K562 (cell line): ENCODE results near the gene ADD2. TPM values are rescaled to one million over a fixed set of nuclear protein-coding genes. Genes with fewer than 3 reads are reported as not detected.
"Not testable (repeated sequence)": the region's sequence is repeated elsewhere in the genome, so short reads cannot be mapped to it uniquely, and the experiment has no call there.

ENCODE experiments used
- ATAC-seq: fragments of 200-7000 bp; cut with Tn5 transposase; 3 replicates; pipeline ENCODE4 v1.9.1; 2020; ENCODE audit warnings: moderate library complexity
- BruUV-seq: library from RNA; stranded (reverse); fragments of 400-500 nt; replicated peaks from 2 replicates; lab custom pipeline; 2021; lab: Mats Ljungman, UMichigan
- CTCF ChIA-PET: fragments of 300-600 bp; formaldehyde crosslinking; extraction: SDS; loops from one replicate; lab custom pipeline; 2021; ENCODE audit warnings: low intra/inter-chr PET ratio; lab: Yijun Ruan, JAX
- POLR2A ChIA-PET: fragments of 300-600, 350-650 bp; sonication (Branson Sonifier 250); formaldehyde crosslinking; extraction: SDS; loops from one replicate; lab custom pipeline; 2021; ENCODE audit warnings: antibody characterized with exemption, inconsistent platforms; lab: Yijun Ruan, JAX
- DNase-seq, 4 experiments: peaks; one replicate each; pipeline versions ENCODE4 v3.0.0 to v3.0.0-alpha.2; 2011 to 2018; ENCODE audit warnings: low spot score in 3 of 4, mixed read lengths in 3 of 4; ENCODE audit errors: extremely low read depth in 1 of 4
- FAIRE-seq: peaks from 2 replicates; lab custom pipeline; 2011; peaks lifted over from hg19 to GRCh38; lab: Jason Lieb, UNC
- H2AFZ ChIP-seq: 2 replicates; pipeline ENCODE4 v1.6.0; 2011; ENCODE audit warnings: low read depth, low read length, control low read depth, inconsistent platforms
- H3K27ac ChIP-seq: fragments of 200-600 bp; 3 replicates; pipeline ENCODE4 v1.8.0; 2011; ENCODE audit warnings: low read depth, mild to moderate bottlenecking, control low read depth, inconsistent platforms, low read length, moderate library complexity, mixed read lengths; ENCODE audit errors: extremely low read depth
- H3K27me3 ChIP-seq, 2 experiments: fragments of 300-600 bp in 1 of 2; 2 replicates in 1 of 2; 3 replicates in 1 of 2; pipeline versions ENCODE4 v1.6.0 to v1.8.0; 2011; ENCODE audit warnings: inconsistent platforms in 2 of 2, low read length in 2 of 2, mild to moderate bottlenecking in 1 of 2, mixed read lengths in 1 of 2, moderate library complexity in 1 of 2; ENCODE audit not compliant: control insufficient read depth in 2 of 2, insufficient read depth in 2 of 2
- H3K36me3 ChIP-seq: fragments of 300-600 bp; 3 replicates; pipeline ENCODE4 v1.8.0; 2011; ENCODE audit warnings: mild to moderate bottlenecking, low read length, inconsistent platforms; ENCODE audit not compliant: control insufficient read depth, insufficient read depth
- H3K4me1 ChIP-seq, 2 experiments: fragments of 200-600 bp in 1 of 2; replicated peaks in 1 of 2; 2 replicates in 1 of 2; 3 replicates in 1 of 2; pipeline versions ENCODE4 v1.5.1 to v1.8.0; 2011; ENCODE audit warnings: inconsistent platforms in 2 of 2, low read length in 2 of 2, mild to moderate bottlenecking in 1 of 2, mixed read lengths in 1 of 2, moderate library complexity in 1 of 2; ENCODE audit not compliant: control insufficient read depth in 2 of 2, insufficient read depth in 2 of 2
- H3K4me2 ChIP-seq: 2 replicates; pipeline ENCODE4 v1.6.1; 2011; ENCODE audit warnings: low read length, control low read depth, inconsistent platforms, mixed read lengths; ENCODE audit not compliant: insufficient read depth
- H3K4me3 ChIP-seq: fragments of 200-600 bp; sonication (generic), shearing (Covaris generic); 2 replicates; pipeline ENCODE4 v1.5.1; 2016; ENCODE audit warnings: control low read depth, inconsistent platforms
- H3K79me2 ChIP-seq: fragments of 200-600 bp; 3 replicates; pipeline ENCODE4 v1.8.0; 2011; ENCODE audit warnings: low read length, inconsistent platforms; ENCODE audit not compliant: control insufficient read depth, insufficient read depth
- H3K9ac ChIP-seq, 2 experiments: 2 replicates each; pipeline versions ENCODE4 v1.6.0 to v1.6.1; 2011; ENCODE audit warnings: low read depth in 2 of 2, low read length in 2 of 2, control low read depth in 1 of 2, inconsistent platforms in 1 of 2, mild to moderate bottlenecking in 1 of 2, mixed read lengths in 1 of 2; ENCODE audit not compliant: insufficient read depth in 1 of 2
- H3K9me1 ChIP-seq: one replicate; pipeline ENCODE4 v1.6.0; 2011; ENCODE audit warnings: inconsistent platforms, mild to moderate bottlenecking, low read length, moderate library complexity; ENCODE audit not compliant: control insufficient read depth, insufficient read depth
- H3K9me3 ChIP-seq: replicated peaks from 2 replicates; pipeline ENCODE4 v1.5.1; 2011; ENCODE audit warnings: low read depth, low read length, inconsistent platforms; ENCODE audit not compliant: control insufficient read depth, insufficient read depth
- H4K20me1 ChIP-seq: replicated peaks from 2 replicates; pipeline ENCODE4 v1.6.1; 2011; ENCODE audit warnings: low read length, inconsistent platforms, mixed read lengths; ENCODE audit not compliant: control insufficient read depth, insufficient read depth
- CBX3 ChIP-seq, 2 experiments: IDR thresholded peaks; 1 replicate in 1 of 2; 2 replicates in 1 of 2; pipeline ENCODE4 v1.6.1; 2012; ENCODE audit warnings: inconsistent platforms in 2 of 2, low read length in 2 of 2, borderline replicate concordance in 1 of 2, control low read depth in 1 of 2
- CGGBP1 ChIP-seq: fragments of 250-450 bp; sonication (Bioruptor Pico); IDR thresholded peaks from 2 replicates; pipeline ENCODE4 v1.9.0; 2021; ENCODE audit warnings: mild to moderate bottlenecking
- FOXJ3 ChIP-seq: sonication (generic); formaldehyde crosslinking; IDR thresholded peaks from 2 replicates; pipeline ENCODE4 v1.4.0; 2020; ENCODE audit warnings: mild to moderate bottlenecking, missing genetic modification reagents
- FOXO4 ChIP-seq: fragments of 450-650 bp; formaldehyde crosslinking; IDR thresholded peaks from 2 replicates; pipeline ENCODE4 v1.4.0; 2020; ENCODE audit warnings: mild to moderate bottlenecking, moderate library complexity
- HDAC2 ChIP-seq: fragments of 450-650 bp; IDR thresholded peaks from 2 replicates; pipeline ENCODE4 v1.6.1; 2016; ENCODE audit warnings: mild to moderate bottlenecking
- KAT2B ChIP-seq: IDR thresholded peaks from one replicate; pipeline ENCODE4 v1.6.1; 2012; ENCODE audit warnings: low read depth, mild to moderate bottlenecking, control low read depth, inconsistent platforms, low read length, moderate library complexity
- NEUROD1 ChIP-seq: fragments of 150-350 bp; IDR thresholded peaks from 2 replicates; pipeline ENCODE4 v1.6.1; 2014; ENCODE audit warnings: borderline replicate concordance, low read length, low read depth; ENCODE audit not compliant: partially characterized antibody
- RBM15 ChIP-seq: fragments of 200-400 bp; formaldehyde crosslinking; IDR thresholded peaks from 2 replicates; pipeline ENCODE4 v1.6.1; 2018; ENCODE audit warnings: mild to moderate bottlenecking, low read length, moderate library complexity; ENCODE audit not compliant: insufficient read depth
- RBM25 ChIP-seq: fragments of 200-400 bp; formaldehyde crosslinking; IDR thresholded peaks from 2 replicates; pipeline ENCODE4 v1.6.1; 2018; ENCODE audit warnings: low read length, low read depth, moderate library complexity; ENCODE audit not compliant: severe bottlenecking
- RFX5 ChIP-seq: IDR thresholded peaks from 2 replicates; pipeline ENCODE4 v1.6.1; 2011; ENCODE audit warnings: low read depth, mild to moderate bottlenecking, improper control_type of control experiment, low read length
- SMC3 ChIP-seq: conservative IDR thresholded peaks from 2 replicates; pipeline ENCODE4 v1.6.1; 2011; ENCODE audit warnings: low read depth, low read length, improper control_type of control experiment; ENCODE audit not compliant: insufficient read depth
- ZNF146 ChIP-seq: IDR thresholded peaks from one replicate; pipeline ENCODE4 v1.6.1; 2018; ENCODE audit warnings: missing compliant biosample characterization; ENCODE audit not compliant: unreplicated experiment
- ZNF277 ChIP-seq: fragments of 250-450 bp; sonication (Bioruptor Pico); IDR thresholded peaks from 2 replicates; pipeline ENCODE4 v1.8.0; 2022; ENCODE audit warnings: inconsistent platforms, mild to moderate bottlenecking, moderate library complexity, borderline replicate concordance
- ZNF77 ChIP-seq: fragments of 250-450 bp; sonication (Bioruptor Pico); IDR thresholded peaks from 2 replicates; pipeline ENCODE4 v1.5.0; 2020
- WGBS: fragments of 100-300 bp; shearing (Covaris generic); methylation state at CpG from one replicate; pipeline ENCODE4 v1.1.6; 2016; ENCODE audit warnings: low coverage, mixed read lengths; ENCODE audit not compliant: insufficient coverage; ENCODE audit errors: missing lambda C conversion rate; 5-methylcytosine and 5-hydroxymethylcytosine counted together
- in situ Hi-C: fragments of 300-500 bp; cut with MboI; formaldehyde crosslinking; loops from 4 replicates; pipeline ENCODE4 v1.15.0; 2018; ENCODE audit warnings: inconsistent platforms, mixed read lengths
- intact Hi-C: fragments of 100-400 bp; cut with micrococcal nuclease; formaldehyde crosslinking; loops from 2 replicates; pipeline ENCODE4 v1.14.2; 2022
- polyA plus RNA-seq, 8 experiments: library from polyadenylated mRNA; depleted of rRNA in 4 of 8; stranded (reverse) in 5 of 8; unstranded in 3 of 8; fragments of >200 nt; fragmentation: Nextera tagmentation in 2 of 8; fragmentation: Illumina TruSeq in 1 of 8; extraction: Ambion mirVana in 2 of 8; extraction: Trizol in 1 of 8; gene quantifications; 2 replicates each; pipeline versions ENCODE4 v1.2.1 to v1.2.3, GENCODE V29; 2011 to 2014; ENCODE audit warnings: inconsistent platforms in 1 of 8, missing spikeins in 1 of 8
- total RNA-seq, 7 experiments: library from RNA; depleted of rRNA in 6 of 7; stranded (reverse); fragments of >200 nt in 6 of 7; fragmentation: Illumina TruSeq in 2 of 7; extraction: Trizol in 2 of 7; gene quantifications; 2 replicates each; pipeline versions ENCODE4 v1.2.1 to v1.2.3, GENCODE V29; 2011 to 2021; ENCODE audit warnings: low replicate concordance in 1 of 7

Gene ADD2
- total and polyA plus RNA-seq, 9 of the 15 experiments (the other 6 are each of a cell fraction or from before 2014, with no cell fraction given): 3.5 to 63.0 (median 36.2) TPM

GRCh38 chr2:70739492-70739891 lies 28.5 kb downstream of the ADD2 start:
- H3K79me2 ChIP-seq, H3K27ac ChIP-seq, H4K20me1 ChIP-seq, H3K9me3 ChIP-seq, H3K4me3 ChIP-seq, intact Hi-C loops, H3K4me1 ChIP-seq, BruUV-seq, FAIRE-seq, ATAC-seq, CTCF ChIA-PET, DNase-seq, H3K9me1 ChIP-seq, H3K36me3 ChIP-seq, H2AFZ ChIP-seq, in situ Hi-C loops, H3K27me3 ChIP-seq, H3K4me2 ChIP-seq, H3K9ac ChIP-seq: not testable (repeated sequence)
- 87% methylated on average over 1 of the region's 1 CpG for WGBS
- peak; percentile 35 for TF ChIP-seq RBM25
- peak; percentile 87 for TF ChIP-seq ZNF146 (CRISPR knock-in tag)
- POLR2A ChIA-PET: interaction anchor here (1.5 kb wide), 1 partner anchor 13 kb away, joined by 4 read pairs; no protein-coding TSS in a partner anchor

GRCh38 chr2:70738159-70738558 lies 29.8 kb downstream of the ADD2 start:
- BruUV-seq: no TSS peak
- Histone ChIP-seq H4K20me1 (no peaks in the 10 kb centered on the region), H3K4me2 (no peak overlapping the region), H3K9me3 (no peaks in the 10 kb centered on the region), H2AFZ (no peak overlapping the region), H3K36me3 (no peaks in the 10 kb centered on the region), H3K27me3 (no peaks in the 10 kb centered on the region), H3K9ac (no peak overlapping the region), H3K4me3 (no peak overlapping the region), H3K79me2 (0 out of 3 replicates have a peak, but pooled peaks cover 8% of the 10 kb centered on the region), H3K9me1 (no peaks in the 10 kb centered on the region), H3K27ac (no peak overlapping the region), H3K4me1 (peaks cover 0 to 6% of the 10 kb centered on the region in 2 experiments; a peak in 2 of 5 replicates)
- in situ Hi-C loops: no loop called here
- ATAC-seq (no peak), DNase-seq (no peak), FAIRE-seq (no peak)
- 22% methylated on average over 2 of the region's 2 CpGs for WGBS
- TF ChIP-seq ZNF277 (CRISPR knock-in tag) (no peak), RFX5 (no peak), CBX3 (IDR thresholded peaks at IDR 0.05; ENCODE audit: borderline replicate concordance in 1 of 2, low read length in 2 of 2) (no peak), KAT2B (no peak), NEUROD1 (no peak), RBM15 (no peak), CGGBP1 (no peak), SMC3 (no peak), FOXO4 (no peak), HDAC2 (no peak), ZNF77 (CRISPR knock-in tag) (no peak), FOXJ3 (CRISPR knock-in tag) (no peak)
- intact Hi-C loops: no loop called here
- ChIA-PET CTCF (no interaction called here), POLR2A (interaction anchor here (1.5 kb wide), 1 partner anchor 14 kb away, joined by 4 read pairs; no protein-coding TSS in a partner anchor)
